Measurements from ENCODE around the gene AFF3. TPM values are rescaled to one million over a fixed set of nuclear protein-coding genes. Genes with fewer than 3 reads are reported as not detected.
A peak's percentile ranks its signal among the peaks of the same experiment; 100 is the strongest.

AFF3 gene, protein sequence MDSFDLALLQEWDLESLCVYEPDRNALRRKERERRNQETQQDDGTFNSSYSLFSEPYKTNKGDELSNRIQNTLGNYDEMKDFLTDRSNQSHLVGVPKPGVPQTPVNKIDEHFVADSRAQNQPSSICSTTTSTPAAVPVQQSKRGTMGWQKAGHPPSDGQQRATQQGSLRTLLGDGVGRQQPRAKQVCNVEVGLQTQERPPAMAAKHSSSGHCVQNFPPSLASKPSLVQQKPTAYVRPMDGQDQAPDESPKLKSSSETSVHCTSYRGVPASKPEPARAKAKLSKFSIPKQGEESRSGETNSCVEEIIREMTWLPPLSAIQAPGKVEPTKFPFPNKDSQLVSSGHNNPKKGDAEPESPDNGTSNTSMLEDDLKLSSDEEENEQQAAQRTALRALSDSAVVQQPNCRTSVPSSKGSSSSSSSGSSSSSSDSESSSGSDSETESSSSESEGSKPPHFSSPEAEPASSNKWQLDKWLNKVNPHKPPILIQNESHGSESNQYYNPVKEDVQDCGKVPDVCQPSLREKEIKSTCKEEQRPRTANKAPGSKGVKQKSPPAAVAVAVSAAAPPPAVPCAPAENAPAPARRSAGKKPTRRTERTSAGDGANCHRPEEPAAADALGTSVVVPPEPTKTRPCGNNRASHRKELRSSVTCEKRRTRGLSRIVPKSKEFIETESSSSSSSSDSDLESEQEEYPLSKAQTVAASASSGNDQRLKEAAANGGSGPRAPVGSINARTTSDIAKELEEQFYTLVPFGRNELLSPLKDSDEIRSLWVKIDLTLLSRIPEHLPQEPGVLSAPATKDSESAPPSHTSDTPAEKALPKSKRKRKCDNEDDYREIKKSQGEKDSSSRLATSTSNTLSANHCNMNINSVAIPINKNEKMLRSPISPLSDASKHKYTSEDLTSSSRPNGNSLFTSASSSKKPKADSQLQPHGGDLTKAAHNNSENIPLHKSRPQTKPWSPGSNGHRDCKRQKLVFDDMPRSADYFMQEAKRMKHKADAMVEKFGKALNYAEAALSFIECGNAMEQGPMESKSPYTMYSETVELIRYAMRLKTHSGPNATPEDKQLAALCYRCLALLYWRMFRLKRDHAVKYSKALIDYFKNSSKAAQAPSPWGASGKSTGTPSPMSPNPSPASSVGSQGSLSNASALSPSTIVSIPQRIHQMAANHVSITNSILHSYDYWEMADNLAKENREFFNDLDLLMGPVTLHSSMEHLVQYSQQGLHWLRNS (N-terminal part only)
- 1 to 10 TPM; 3.2 to 3.9 TPM for total RNA-seq
- 1 to 10 TPM in 1 of 2 donors, under 1 TPM in 1; 0.63 to 4.6 TPM for polyA plus RNA-seq

DNA sequence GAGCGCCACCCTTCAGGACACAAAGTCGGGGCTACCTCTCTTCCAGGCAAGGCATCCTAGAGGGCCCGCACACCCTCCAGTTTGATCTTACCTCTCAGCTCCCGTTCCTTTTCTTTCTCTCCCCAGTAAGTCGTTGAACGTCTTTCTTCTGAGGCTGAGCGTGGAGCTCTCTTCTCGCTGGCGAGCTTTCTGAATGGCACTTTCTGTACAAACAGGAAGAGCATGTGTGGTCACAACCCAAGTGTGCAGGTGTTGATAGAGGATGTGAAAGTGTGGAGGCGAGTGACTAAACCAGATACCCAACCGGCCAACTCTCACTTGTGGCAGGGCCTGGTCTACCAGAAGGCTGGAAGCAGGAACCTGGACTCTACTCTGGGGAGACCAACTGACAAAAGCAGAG is at the start of gene AFF3:
AFF3 (minus strand) TSS at position 198 of the 400 bp plus-strand sequence. CDS start 38,136 bp downstream, outside the sequence.
- no peaks in the 10 kb centered on the region for H3K36me3 Mint-ChIP-seq
- H3K27me3 Mint-ChIP-seq, result peaks cover 2 to 4% of the 10 kb centered on the region in 2 donors
- H3K4me1 Mint-ChIP-seq, result peaks cover 22 to 38% (median 32%) of the 10 kb centered on the region in 4 donors
- Histone ChIP-seq H3K27ac (ENCODE audit: low read depth, low read length) (no peak within 1 kb of the TSS), H3K4me3 (ENCODE audit: low read length in 2 of 2) (peak within 1 kb of the TSS; percentile 15 to 30), H3K27me3 (ENCODE audit: insufficient read depth, low read length) (no peaks in the 10 kb centered on the region), H3K9me3 (ENCODE audit: control insufficient read depth in 1 of 2, low read length in 2 of 2) (no peaks in the 10 kb centered on the region), H3K36me3 (ENCODE audit: insufficient read depth, low read length) (no peaks in the 10 kb centered on the region), H3K4me1 (ENCODE audit: insufficient read depth, low read length) (peaks cover 6% of the 10 kb centered on the region)
- CTCF ChIA-PET (ENCODE audit: partially characterized antibody), result interaction anchor here (0.7 kb wide), 1 partner anchor 8 kb away, joined by 3 read pairs; no protein-coding TSS in a partner anchor
- H3K4me3 Mint-ChIP-seq, result peak within 1 kb of the TSS; percentile 83 to 91 (median 85)
- no peaks in the 10 kb centered on the region for H3K9me3 Mint-ChIP-seq
- peak; percentile 14 to 24 (median 21) for DNase-seq
- peak within 1 kb of the TSS; percentile 14 to 91 (median 84) for H3K27ac Mint-ChIP-seq
- POLR2A ChIA-PET (ENCODE audit: partially characterized antibody), result interaction anchor here (1.0 to 2.4 kb wide), 2 partner anchors 12 to 93 kb away, joined by 4 to 7 read pairs; no protein-coding TSS in a partner anchor
- intact Hi-C loops (cut with micrococcal nuclease), result no loop called here

DNA sequence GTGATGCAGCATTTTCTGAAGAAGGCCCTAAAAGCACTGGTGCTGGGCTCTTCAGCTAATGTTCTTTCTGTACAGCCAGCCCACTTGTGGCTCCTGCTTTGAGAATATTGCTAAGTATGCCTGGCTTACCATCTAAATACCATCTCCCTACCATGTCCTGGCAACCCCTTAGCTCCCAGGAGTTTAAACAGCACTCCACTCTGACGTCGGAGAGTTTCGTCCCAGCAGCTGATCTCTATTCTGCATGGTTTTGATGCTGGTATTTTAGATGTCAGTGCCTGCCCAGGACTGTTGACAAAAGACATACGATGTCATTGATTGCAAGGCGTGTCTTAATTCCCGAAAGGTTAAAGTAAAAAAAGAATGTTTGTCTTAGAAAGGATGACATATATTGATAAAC is 47.0 kb upstream of the AFF3 start:
- ChIA-PET POLR2A (ENCODE audit: partially characterized antibody) (no interaction called here), CTCF (ENCODE audit: partially characterized antibody) (no interaction called here)

DNA sequence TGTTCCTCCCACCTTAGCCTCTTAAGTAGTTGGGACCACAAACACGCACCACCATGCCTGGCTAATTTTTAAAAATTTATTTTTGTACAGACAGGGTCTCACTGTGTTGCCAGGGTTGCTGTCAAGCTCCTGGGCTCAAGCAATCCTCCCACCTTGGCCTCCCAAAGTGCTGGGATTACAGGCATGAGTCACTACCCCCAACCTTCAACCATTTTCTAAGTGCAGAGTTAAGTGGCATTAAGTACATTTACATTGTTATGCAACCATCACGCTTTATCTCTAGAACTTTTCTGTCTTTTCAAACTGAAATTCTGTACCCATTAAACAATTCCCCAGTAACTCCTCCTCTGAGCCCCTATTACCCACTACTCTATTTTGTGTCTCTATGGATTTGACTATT is 45.9 kb upstream of the AFF3 start:
- Histone ChIP-seq H3K27ac (ENCODE audit: low read depth, low read length) (no peak overlapping the region), H3K27me3 (ENCODE audit: insufficient read depth, low read length) (no peaks in the 10 kb centered on the region), H3K9me3 (ENCODE audit: control insufficient read depth in 1 of 2, low read length in 2 of 2) (no peaks in the 10 kb centered on the region), H3K4me1 (ENCODE audit: insufficient read depth, low read length) (no peaks in the 10 kb centered on the region), H3K4me3 (ENCODE audit: low read length in 2 of 2) (no peak overlapping the region), H3K36me3 (ENCODE audit: insufficient read depth, low read length) (no peaks in the 10 kb centered on the region)
- CTCF ChIA-PET (ENCODE audit: partially characterized antibody), result no interaction called here
- POLR2A ChIA-PET (ENCODE audit: partially characterized antibody), result no interaction called here
- Mint-ChIP-seq H3K27ac (no peak overlapping the region), H3K4me3 (no peak overlapping the region), H3K36me3 (no peaks in the 10 kb centered on the region), H3K27me3 (peaks cover 2 to 3% of the 10 kb centered on the region in 2 donors), H3K4me1 (no peaks in the 10 kb centered on the region), H3K9me3 (no peaks in the 10 kb centered on the region)
- intact Hi-C loops (cut with micrococcal nuclease), result no loop called here
- DNase-seq, result no peak

More for the DNA sequence above, 47.0 kb upstream of the AFF3 start:
- Mint-ChIP-seq H3K27ac (no peak overlapping the region), H3K4me3 (no peak overlapping the region), H3K4me1 (no peaks in the 10 kb centered on the region), H3K27me3 (peaks cover 2 to 3% of the 10 kb centered on the region in 2 donors), H3K9me3 (no peaks in the 10 kb centered on the region), H3K36me3 (no peaks in the 10 kb centered on the region)
- Histone ChIP-seq H3K9me3 (ENCODE audit: control insufficient read depth in 1 of 2, low read length in 2 of 2) (no peaks in the 10 kb centered on the region), H3K27ac (ENCODE audit: low read depth, low read length) (no peak overlapping the region), H3K4me3 (ENCODE audit: low read length in 2 of 2) (no peak overlapping the region), H3K27me3 (ENCODE audit: insufficient read depth, low read length) (no peaks in the 10 kb centered on the region), H3K36me3 (ENCODE audit: insufficient read depth, low read length) (no peaks in the 10 kb centered on the region), H3K4me1 (ENCODE audit: insufficient read depth, low read length) (no peaks in the 10 kb centered on the region)
- no peak for DNase-seq
- intact Hi-C loops (cut with micrococcal nuclease), result no loop called here

DNA sequence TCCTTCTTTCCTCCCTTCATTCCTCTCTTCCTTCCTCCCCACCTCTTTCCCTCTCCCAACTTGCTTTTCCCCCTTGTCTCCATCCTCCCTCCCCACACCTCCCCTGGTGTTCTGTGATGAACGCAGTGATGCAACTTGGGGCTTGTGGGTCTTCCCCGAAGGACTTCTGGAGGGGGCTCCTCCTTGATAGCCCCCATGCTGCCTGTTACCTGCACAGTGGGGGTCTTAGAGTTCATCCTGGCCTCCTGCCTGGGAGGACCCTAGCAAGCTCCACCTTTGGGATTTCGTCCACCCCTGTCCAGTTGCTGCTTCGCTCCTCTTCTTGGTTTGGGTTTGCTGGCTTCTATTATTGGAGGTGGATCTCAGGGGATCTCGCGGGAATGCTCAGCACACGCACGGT is 43.7 kb upstream of the AFF3 start:
- H3K4me1 Mint-ChIP-seq, result no peaks in the 10 kb centered on the region
- DNase-seq, result no peak
- intact Hi-C loops (cut with micrococcal nuclease), result no loop called here
- no peak overlapping the region for H3K27ac Mint-ChIP-seq
- no peaks in the 10 kb centered on the region for H3K9me3 ChIP-seq (ENCODE audit: control insufficient read depth in 1 of 2, low read length in 2 of 2)
- POLR2A ChIA-PET (ENCODE audit: partially characterized antibody), result no interaction called here
- H3K36me3 ChIP-seq (ENCODE audit: insufficient read depth, low read length), result no peaks in the 10 kb centered on the region
- H3K36me3 Mint-ChIP-seq, result no peaks in the 10 kb centered on the region
- no peaks in the 10 kb centered on the region for H3K4me1 ChIP-seq (ENCODE audit: insufficient read depth, low read length)
- no peaks in the 10 kb centered on the region for H3K27me3 ChIP-seq (ENCODE audit: insufficient read depth, low read length)
- H3K9me3 Mint-ChIP-seq, result no peaks in the 10 kb centered on the region
- CTCF ChIA-PET (ENCODE audit: partially characterized antibody), result no interaction called here
- H3K27me3 Mint-ChIP-seq, result peaks cover 0 to 2% of the 10 kb centered on the region in 2 donors
- H3K4me3 ChIP-seq (ENCODE audit: low read length in 2 of 2), result no peak overlapping the region
- H3K27ac ChIP-seq (ENCODE audit: low read depth, low read length), result no peak overlapping the region
- H3K4me3 Mint-ChIP-seq, result no peak overlapping the region

DNA sequence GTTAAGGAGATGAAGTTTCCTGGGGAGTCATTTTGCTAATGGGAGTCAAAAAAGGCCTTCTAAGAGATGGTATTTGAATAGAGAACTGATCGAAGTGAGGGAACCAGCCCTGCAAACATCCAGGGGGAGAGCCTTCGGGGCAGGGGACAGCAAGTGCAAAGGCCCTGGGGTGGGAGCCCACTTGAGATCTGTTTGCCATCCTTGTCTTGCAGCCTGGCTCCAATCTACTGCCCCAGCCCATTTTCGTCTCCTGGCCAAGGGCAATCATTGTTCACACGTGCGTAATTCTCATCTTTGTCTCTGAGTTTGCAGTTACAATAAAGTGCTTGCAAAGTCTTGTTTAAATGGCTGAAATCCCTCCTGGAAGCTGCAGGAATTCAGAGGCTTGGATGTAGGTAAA is 43.1 kb upstream of the AFF3 start:
- H3K36me3 Mint-ChIP-seq, result no peaks in the 10 kb centered on the region
- intact Hi-C loops (cut with micrococcal nuclease), result no loop called here
- CTCF ChIA-PET (ENCODE audit: partially characterized antibody), result no interaction called here
- DNase-seq, result no peak
- no peaks in the 10 kb centered on the region for H3K9me3 Mint-ChIP-seq
- POLR2A ChIA-PET (ENCODE audit: partially characterized antibody), result no interaction called here
- Histone ChIP-seq H3K9me3 (ENCODE audit: control insufficient read depth in 1 of 2, low read length in 2 of 2) (no peaks in the 10 kb centered on the region), H3K4me1 (ENCODE audit: insufficient read depth, low read length) (no peaks in the 10 kb centered on the region), H3K27ac (ENCODE audit: low read depth, low read length) (no peak overlapping the region), H3K27me3 (ENCODE audit: insufficient read depth, low read length) (no peaks in the 10 kb centered on the region), H3K4me3 (ENCODE audit: low read length in 2 of 2) (no peak overlapping the region), H3K36me3 (ENCODE audit: insufficient read depth, low read length) (no peaks in the 10 kb centered on the region)
- peaks cover 0 to 2% of the 10 kb centered on the region in 2 donors for H3K27me3 Mint-ChIP-seq
- H3K4me1 Mint-ChIP-seq, result no peaks in the 10 kb centered on the region
- H3K4me3 Mint-ChIP-seq, result no peak overlapping the region
- no peak overlapping the region for H3K27ac Mint-ChIP-seq

DNA sequence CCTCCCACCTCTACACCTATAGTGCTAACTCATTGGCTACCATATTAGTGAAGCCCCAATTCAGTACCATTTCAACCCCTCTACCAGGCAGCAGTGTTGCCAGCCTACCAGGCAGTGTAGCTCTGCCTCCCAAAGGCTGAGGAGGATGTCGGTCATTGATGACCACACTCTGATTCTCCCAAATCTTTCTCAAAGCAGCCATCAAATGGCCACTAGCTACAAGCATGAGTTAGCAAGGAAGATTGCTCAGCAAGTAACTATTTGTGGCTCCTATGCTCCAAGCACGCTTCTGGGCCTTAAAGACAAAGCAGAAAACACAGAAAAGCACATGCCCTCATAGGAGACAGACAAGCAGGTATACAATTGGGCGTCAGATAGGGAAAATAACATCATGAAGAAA is 42.7 kb upstream of the AFF3 start:
- no peak overlapping the region for H3K27ac Mint-ChIP-seq
- no peaks in the 10 kb centered on the region for H3K4me1 Mint-ChIP-seq
- no peaks in the 10 kb centered on the region for H3K36me3 ChIP-seq (ENCODE audit: insufficient read depth, low read length)
- no peaks in the 10 kb centered on the region for H3K4me1 ChIP-seq (ENCODE audit: insufficient read depth, low read length)
- no peak overlapping the region for H3K27ac ChIP-seq (ENCODE audit: low read depth, low read length)
- no peak overlapping the region for H3K4me3 Mint-ChIP-seq
- no peaks in the 10 kb centered on the region for H3K9me3 Mint-ChIP-seq
- H3K27me3 Mint-ChIP-seq, result peaks cover 0 to 2% of the 10 kb centered on the region in 2 donors
- CTCF ChIA-PET (ENCODE audit: partially characterized antibody), result no interaction called here
- POLR2A ChIA-PET (ENCODE audit: partially characterized antibody), result no interaction called here
- no peak for DNase-seq
- intact Hi-C loops (cut with micrococcal nuclease), result no loop called here
- no peak overlapping the region for H3K4me3 ChIP-seq (ENCODE audit: low read length in 2 of 2)
- no peaks in the 10 kb centered on the region for H3K27me3 ChIP-seq (ENCODE audit: insufficient read depth, low read length)
- H3K9me3 ChIP-seq (ENCODE audit: control insufficient read depth in 1 of 2, low read length in 2 of 2), result no peaks in the 10 kb centered on the region
- no peaks in the 10 kb centered on the region for H3K36me3 Mint-ChIP-seq

Measured in CD4-positive, alpha-beta memory T cell (primary cell).